Mucosa of descending colon (tissue), 3 donors: ENCODE measurements around the gene CHST8. TPM values are rescaled to one million over a fixed set of nuclear protein-coding genes. Genes with fewer than 3 reads are reported as not detected.

Experiments
- ATAC-seq: fragments of 200-7000 bp; cut with Tn5 transposase; one replicate; pipeline ENCODE4 v1.9.1; 2020; ENCODE audit warnings: mild to moderate bottlenecking, moderate library complexity
- DNase-seq, 3 donors: peaks; one replicate each; pipeline ENCODE4 v3.0.0-alpha.2; 2020
- H3K36me3 ChIP-seq: fragments of 200-600 bp; one replicate; pipeline ENCODE4 v1.8.0; 2021; ENCODE audit warnings: low read depth, mild to moderate bottlenecking
- H3K4me1 ChIP-seq: fragments of 200-600 bp; one replicate; pipeline ENCODE4 v1.8.0; 2021; ENCODE audit warnings: low read depth, mild to moderate bottlenecking
- H3K4me3 ChIP-seq: fragments of 200-600 bp; one replicate; pipeline ENCODE4 v1.8.0; 2021; ENCODE audit warnings: mild to moderate bottlenecking
- H3K9me3 ChIP-seq: fragments of 200-600 bp; one replicate; pipeline ENCODE4 v1.8.0; 2021; ENCODE audit warnings: mild to moderate bottlenecking
- intact Hi-C, 2 donors: fragments of 100-400 bp; cut with DNase I in 1 of 2; cut with micrococcal nuclease in 1 of 2; formaldehyde crosslinking; loops; one replicate each; pipeline versions ENCODE4 v1.11.0 to v1.11.1; 2022; cut with DNase I, micrococcal nuclease
- total RNA-seq, 3 donors: library from RNA; stranded (reverse); fragmentation: NEBNext Ultra II Directional in 2 of 3; extraction: Animal tissue kit (Norgen Biotek cat#: 25700) in 2 of 3; gene quantifications; one replicate each; pipeline versions ENCODE4 v1.2.1 to v1.2.4, GENCODE V29; 2021 to 2023
- TF ChIP-seq, protein P1 (sequence below): fragments of 200-600 bp; IDR thresholded peaks from one replicate; pipeline ENCODE4 v1.8.0; 2022; ENCODE audit warnings: antibody characterized with exemption, mild to moderate bottlenecking
- donor health status: DM: no; HTN: no; CAD: no; lungs with moderate emphysema.
- donor health status: DM: no; HTN: no; CAD: no.
- donor health status: DM: no; HTN: yes; CAD: no.

The CHST8 gene
- total RNA-seq, 3 donors from 2014 or later = 0.31 TPM; not detected in 2

DNA sequence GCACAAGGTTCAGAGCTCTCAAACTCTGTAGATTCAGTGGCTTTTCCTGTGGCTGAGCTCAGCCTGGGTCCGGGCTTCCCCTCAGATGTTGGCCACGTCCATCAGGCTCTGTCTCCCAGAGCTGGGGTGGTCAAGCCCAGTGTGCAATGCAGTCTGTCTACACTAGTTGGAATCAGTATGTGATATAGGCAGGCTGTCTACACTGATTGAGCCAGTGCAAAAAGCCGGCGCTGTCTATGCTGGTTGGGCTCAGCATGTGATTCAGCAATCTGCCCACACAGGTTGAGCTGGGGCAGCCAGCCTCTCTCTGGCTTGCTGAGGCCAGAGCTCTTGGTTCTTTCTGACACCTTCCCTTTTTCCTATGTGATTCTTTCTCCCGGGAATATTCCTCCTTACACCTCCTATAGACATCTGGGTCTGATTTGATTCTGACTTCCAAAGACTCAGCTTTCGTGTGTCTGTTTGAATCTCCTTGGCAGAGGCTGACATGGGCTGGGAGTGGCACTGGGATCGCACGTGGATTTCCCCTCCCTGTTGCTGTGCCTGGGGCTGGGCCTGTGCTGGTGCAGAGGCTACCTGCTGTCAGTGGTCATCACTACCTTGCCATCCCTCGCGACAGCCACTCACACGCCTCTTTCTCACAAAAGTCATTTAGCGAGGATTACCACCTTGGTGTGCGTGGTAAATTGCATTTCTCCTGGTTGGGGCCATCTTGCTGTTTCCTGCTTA lies 9.3 kb downstream of the CHST8 start:
- DNase-seq = no peak

GRCh38 chr19:33631609-33631973 lies 9.8 kb downstream of the CHST8 start:
- DNase-seq (no peak), ATAC-seq (no peak)
- intact Hi-C loops = no loop called here
- no peaks in the 10 kb centered on the region for H3K4me1 ChIP-seq
- no peak overlapping the region for H3K4me3 ChIP-seq
- H3K9me3 ChIP-seq = no peaks in the 10 kb centered on the region
- no peaks in the 10 kb centered on the region for H3K36me3 ChIP-seq
- TF ChIP-seq, protein P1, sequence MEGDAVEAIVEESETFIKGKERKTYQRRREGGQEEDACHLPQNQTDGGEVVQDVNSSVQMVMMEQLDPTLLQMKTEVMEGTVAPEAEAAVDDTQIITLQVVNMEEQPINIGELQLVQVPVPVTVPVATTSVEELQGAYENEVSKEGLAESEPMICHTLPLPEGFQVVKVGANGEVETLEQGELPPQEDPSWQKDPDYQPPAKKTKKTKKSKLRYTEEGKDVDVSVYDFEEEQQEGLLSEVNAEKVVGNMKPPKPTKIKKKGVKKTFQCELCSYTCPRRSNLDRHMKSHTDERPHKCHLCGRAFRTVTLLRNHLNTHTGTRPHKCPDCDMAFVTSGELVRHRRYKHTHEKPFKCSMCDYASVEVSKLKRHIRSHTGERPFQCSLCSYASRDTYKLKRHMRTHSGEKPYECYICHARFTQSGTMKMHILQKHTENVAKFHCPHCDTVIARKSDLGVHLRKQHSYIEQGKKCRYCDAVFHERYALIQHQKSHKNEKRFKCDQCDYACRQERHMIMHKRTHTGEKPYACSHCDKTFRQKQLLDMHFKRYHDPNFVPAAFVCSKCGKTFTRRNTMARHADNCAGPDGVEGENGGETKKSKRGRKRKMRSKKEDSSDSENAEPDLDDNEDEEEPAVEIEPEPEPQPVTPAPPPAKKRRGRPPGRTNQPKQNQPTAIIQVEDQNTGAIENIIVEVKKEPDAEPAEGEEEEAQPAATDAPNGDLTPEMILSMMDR = no peak

More for the DNA sequence above, 9.3 kb downstream of the CHST8 start:
- Histone ChIP-seq H3K9me3 (no peaks in the 10 kb centered on the region), H3K4me1 (no peaks in the 10 kb centered on the region), H3K4me3 (no peak overlapping the region), H3K36me3 (no peaks in the 10 kb centered on the region)
- TF ChIP-seq, protein P1 = no peak
- intact Hi-C loops = no loop called here
- ATAC-seq = no peak

DNA sequence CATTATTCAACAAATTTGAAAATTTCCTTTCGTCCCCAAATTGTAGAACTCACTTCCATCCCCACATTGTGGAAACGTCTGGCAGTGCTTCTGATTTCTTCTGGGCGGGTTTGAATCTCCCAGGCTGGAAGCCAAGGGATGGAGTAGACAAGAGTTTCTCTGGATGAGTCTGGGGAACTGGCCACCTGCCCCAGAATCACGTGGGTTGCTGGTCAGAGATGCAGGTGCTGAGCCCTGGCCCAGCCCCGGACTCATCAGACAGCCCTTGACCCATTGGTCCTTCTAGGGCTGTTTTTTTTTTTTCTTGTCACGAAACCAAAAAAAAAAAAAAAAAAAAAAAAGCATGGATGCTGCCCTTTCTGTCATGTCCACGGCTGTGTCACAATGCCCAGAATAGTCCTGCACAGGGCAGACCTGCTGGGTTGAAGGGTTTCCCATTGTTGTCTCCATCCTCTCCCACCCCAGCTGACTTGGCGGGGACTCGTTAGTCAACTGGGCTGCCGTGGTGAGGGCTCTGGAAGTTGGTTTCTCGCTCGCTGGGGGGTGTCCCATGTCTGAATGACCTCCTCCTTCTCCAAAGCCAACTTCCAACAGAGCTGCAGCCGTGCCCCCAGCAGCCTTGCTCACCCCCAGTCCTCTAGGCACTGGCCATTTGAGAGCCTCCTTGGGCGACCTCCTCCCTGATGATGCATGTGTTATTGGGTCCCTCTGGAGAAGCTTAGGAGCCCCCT lies 12.8 kb downstream of the CHST8 start:
- H3K9me3 ChIP-seq = no peaks in the 10 kb centered on the region
- DNase-seq (no peak), ATAC-seq (no peak)
- TF ChIP-seq, protein P1 = no peak
- intact Hi-C loops = no loop called here
- H3K4me3 ChIP-seq = no peak overlapping the region
- no peaks in the 10 kb centered on the region for H3K4me1 ChIP-seq
- H3K36me3 ChIP-seq = no peaks in the 10 kb centered on the region

- intact Hi-C loops = no loop called here
- TF ChIP-seq, protein P1 = no peak
- no peak for DNase-seq
- ATAC-seq = no peak
- Histone ChIP-seq H3K9me3 (no peaks in the 10 kb centered on the region), H3K4me3 (no peak overlapping the region), H3K4me1 (no peaks in the 10 kb centered on the region), H3K36me3 (no peaks in the 10 kb centered on the region)
These were observed 16.6 kb downstream of the CHST8 start for GRCh38 chr19:33638167-33639034.

GRCh38 chr19:33639035-33639681 lies 17.4 kb downstream of the CHST8 start:
- no peak overlapping the region for H3K4me3 ChIP-seq
- H3K36me3 ChIP-seq = no peaks in the 10 kb centered on the region
- ATAC-seq (no peak), DNase-seq (no peak)
- no peaks in the 10 kb centered on the region for H3K9me3 ChIP-seq
- intact Hi-C loops = no loop called here
- TF ChIP-seq, protein P1 = no peak
- H3K4me1 ChIP-seq = no peaks in the 10 kb centered on the region
